H9 (cell line): ENCODE data around the gene C2orf42. TPM values are rescaled to one million over a fixed set of nuclear protein-coding genes. Genes with fewer than 3 reads are reported as not detected.
A peak's percentile ranks its signal among the peaks of the same experiment; 100 is the strongest.

Experiments used
- DNase-seq: peaks from one replicate; pipeline ENCODE4 v3.0.0-alpha.2; 2017
- H2AFZ ChIP-seq: one replicate; pipeline ENCODE4 v1.6.1; 2013; ENCODE audit warnings: mild to moderate bottlenecking, low read length, control low read depth, moderate library complexity
- H2AK5ac ChIP-seq: 2 replicates; pipeline ENCODE4 v1.6.1; 2013; ENCODE audit warnings: low read length, control low read depth, mixed read lengths; ENCODE audit not compliant: insufficient read length
- H2BK120ac ChIP-seq: one replicate; pipeline ENCODE4 v1.6.1; 2013; ENCODE audit warnings: low read depth, mild to moderate bottlenecking, low read length, control low read depth, inconsistent platforms; ENCODE audit not compliant: poor library complexity, severe bottlenecking
- H2BK12ac ChIP-seq: 2 replicates; pipeline ENCODE4 v1.6.1; 2013; ENCODE audit warnings: low read length, control low read depth, mixed read lengths, low read depth; ENCODE audit not compliant: insufficient read length
- H2BK15ac ChIP-seq: 2 replicates; pipeline ENCODE4 v1.6.1; 2013; ENCODE audit warnings: low read depth, low read length, control low read depth
- H2BK20ac ChIP-seq: one replicate; pipeline ENCODE4 v1.6.1; 2013; ENCODE audit warnings: low read depth, mild to moderate bottlenecking, low read length, control low read depth, inconsistent platforms; ENCODE audit not compliant: poor library complexity, severe bottlenecking
- H2BK5ac ChIP-seq: 2 replicates; pipeline ENCODE4 v1.6.1; 2013; ENCODE audit warnings: low read length, control low read depth, mixed read lengths; ENCODE audit not compliant: insufficient read length
- H3K14ac ChIP-seq: 2 replicates; pipeline ENCODE4 v1.6.1; 2013; ENCODE audit warnings: low read length, control low read depth; ENCODE audit not compliant: insufficient read depth
- H3K18ac ChIP-seq: 2 replicates; pipeline ENCODE4 v1.6.1; 2013; ENCODE audit warnings: low read depth, mild to moderate bottlenecking, mixed read lengths, low read length, control low read depth; ENCODE audit not compliant: insufficient read length
- H3K23ac ChIP-seq: 2 replicates; pipeline ENCODE4 v1.6.1; 2013; ENCODE audit warnings: low read length, control low read depth, mixed read lengths, low read depth; ENCODE audit not compliant: insufficient read length
- H3K23me2 ChIP-seq: 2 replicates; pipeline ENCODE4 v1.6.1; 2013; ENCODE audit warnings: low read depth, mild to moderate bottlenecking, mixed read lengths, low read length, control low read depth; ENCODE audit not compliant: insufficient read length, poor library complexity, severe bottlenecking
- H3K27ac ChIP-seq: 2 replicates; pipeline ENCODE4 v1.5.1; 2013; ENCODE audit warnings: low read length, control low read depth, mixed read lengths, low read depth; ENCODE audit not compliant: insufficient read length
- H3K27me3 ChIP-seq: 2 replicates; pipeline ENCODE4 v1.6.1; 2013; ENCODE audit warnings: low read length, control low read depth, inconsistent platforms; ENCODE audit not compliant: insufficient read depth
- H3K4ac ChIP-seq: 2 replicates; pipeline ENCODE4 v1.6.1; 2013; ENCODE audit warnings: low read depth, mild to moderate bottlenecking, control low read depth, inconsistent platforms, low read length, moderate library complexity
- H3K4me1 ChIP-seq: 2 replicates; pipeline ENCODE4 v1.6.1; 2013; ENCODE audit warnings: low read length, control low read depth, inconsistent platforms; ENCODE audit not compliant: insufficient read depth
- H3K4me2 ChIP-seq: 2 replicates; pipeline ENCODE4 v1.6.1; 2013; ENCODE audit warnings: low read length, control low read depth, mixed read lengths; ENCODE audit not compliant: insufficient read length, insufficient read depth
- H3K56ac ChIP-seq: 2 replicates; pipeline ENCODE4 v1.6.1; 2013; ENCODE audit warnings: low read depth, mild to moderate bottlenecking, mixed read lengths, low read length, control low read depth; ENCODE audit not compliant: insufficient read length
- H3K79me1 ChIP-seq: 2 replicates; pipeline ENCODE4 v1.6.1; 2013; ENCODE audit warnings: low read depth, mild to moderate bottlenecking, moderate library complexity, low read length, control low read depth, inconsistent platforms; ENCODE audit not compliant: insufficient read depth, poor library complexity, severe bottlenecking
- H3K79me2 ChIP-seq: 2 replicates; pipeline ENCODE4 v1.6.1; 2013; ENCODE audit warnings: low read length, control low read depth, inconsistent platforms; ENCODE audit not compliant: insufficient read depth
- H3K9ac ChIP-seq: 2 replicates; pipeline ENCODE4 v1.6.1; 2013; ENCODE audit warnings: low read length, control low read depth, mixed read lengths; ENCODE audit not compliant: insufficient read length; ENCODE audit errors: extremely low read depth
- H3K9me3 ChIP-seq: one replicate; pipeline ENCODE4 v1.6.1; 2013; ENCODE audit warnings: low read depth, low read length, inconsistent platforms; ENCODE audit not compliant: control insufficient read depth
- H3T11ph ChIP-seq: one replicate; pipeline ENCODE4 v1.6.1; 2013; ENCODE audit warnings: mild to moderate bottlenecking, low read length, control low read depth, inconsistent platforms
- H4K20me1 ChIP-seq: one replicate; pipeline ENCODE4 v1.6.1; 2013; ENCODE audit not compliant: control insufficient read depth, insufficient read length, insufficient read depth
- H4K5ac ChIP-seq: 2 replicates; pipeline ENCODE4 v1.6.1; 2013; ENCODE audit warnings: low read depth, mild to moderate bottlenecking, mixed read lengths, low read length, control low read depth; ENCODE audit not compliant: insufficient read length
- H4K8ac ChIP-seq: replicated peaks from 2 replicates; pipeline ENCODE4 v1.6.1; 2013; ENCODE audit warnings: low read length, control low read depth, mixed read lengths, low read depth; ENCODE audit not compliant: insufficient read length
- H4K91ac ChIP-seq: 2 replicates; pipeline ENCODE4 v1.6.1; 2013; ENCODE audit warnings: low read depth, mild to moderate bottlenecking, moderate library complexity, mixed read lengths, low read length, control low read depth; ENCODE audit not compliant: insufficient read length
- H3K27ac Mint-ChIP-seq, 3 experiments: 2 replicates in 2 of 3; 3 replicates in 1 of 3; pipeline ENCODE4 v1.8.0; 2020 to 2021; ENCODE audit warnings: mixed read lengths in 3 of 3, mild to moderate bottlenecking in 1 of 3, moderate library complexity in 1 of 3
- H3K27me3 Mint-ChIP-seq: 2 replicates; pipeline ENCODE4 v1.8.0; 2021; ENCODE audit warnings: low read depth, mild to moderate bottlenecking, moderate library complexity, mixed read lengths
- H3K36me3 Mint-ChIP-seq, 3 experiments: 2 replicates in 2 of 3; 3 replicates in 1 of 3; pipeline ENCODE4 v1.8.0; 2020 to 2021; ENCODE audit warnings: low read depth in 3 of 3, mixed read lengths in 3 of 3; ENCODE audit not compliant: insufficient read depth in 1 of 3
- H3K4me1 Mint-ChIP-seq, 2 experiments: 2 replicates each; pipeline ENCODE4 v1.8.0; 2020; ENCODE audit warnings: mixed read lengths in 2 of 2
- H3K4me3 Mint-ChIP-seq, 2 experiments: 2 replicates in 1 of 2; 3 replicates in 1 of 2; pipeline ENCODE4 v1.8.0; 2020 to 2021; ENCODE audit warnings: mild to moderate bottlenecking in 2 of 2, mixed read lengths in 2 of 2, moderate library complexity in 1 of 2
- H3K9me3 Mint-ChIP-seq, 2 experiments: 2 replicates in 1 of 2; 3 replicates in 1 of 2; pipeline ENCODE4 v1.8.0; 2020; ENCODE audit warnings: mild to moderate bottlenecking in 2 of 2, mixed read lengths in 2 of 2, moderate library complexity in 1 of 2
- CTCF ChIP-seq: fragments of 200-600 bp; sonication (generic); conservative IDR thresholded peaks from 3 replicates; pipeline ENCODE4 v1.8.0; 2021; ENCODE audit warnings: antibody characterized with exemption, mild to moderate bottlenecking
- WGBS: extraction: QIAGEN DNeasy Blood & Tissue Kit; methylation state at CpG from one replicate; pipeline ENCODE4 v1.1.7; 2013; ENCODE audit warnings: missing lambda C conversion rate, low lambda C conversion rate, mixed read lengths; ENCODE audit not compliant: insufficient read length; ENCODE audit errors: extremely low coverage; 5-methylcytosine and 5-hydroxymethylcytosine counted together
- long read RNA-seq: library from polyadenylated mRNA; unstranded; transcript quantifications from one replicate; pipeline ENCODE4 v2.0.0, GENCODE V29; 2020
- total RNA-seq: library from RNA; stranded (reverse); gene quantifications from 2 replicates; pipeline ENCODE4 v1.2.1, GENCODE V29; 2021

C2orf42 gene
- total RNA-seq, result 14.8 and 19.0 TPM in 2 replicates
- long read RNA-seq, transcript C2orf42-201 (10 exons, 2,581 nt), result major isoform, 32 of 65 reads
- long read RNA-seq, partial matches to known transcripts, result 5 of 65 reads
- long read RNA-seq, other reads (novel, unspliced or antisense), result 28 of 65 reads

DNA sequence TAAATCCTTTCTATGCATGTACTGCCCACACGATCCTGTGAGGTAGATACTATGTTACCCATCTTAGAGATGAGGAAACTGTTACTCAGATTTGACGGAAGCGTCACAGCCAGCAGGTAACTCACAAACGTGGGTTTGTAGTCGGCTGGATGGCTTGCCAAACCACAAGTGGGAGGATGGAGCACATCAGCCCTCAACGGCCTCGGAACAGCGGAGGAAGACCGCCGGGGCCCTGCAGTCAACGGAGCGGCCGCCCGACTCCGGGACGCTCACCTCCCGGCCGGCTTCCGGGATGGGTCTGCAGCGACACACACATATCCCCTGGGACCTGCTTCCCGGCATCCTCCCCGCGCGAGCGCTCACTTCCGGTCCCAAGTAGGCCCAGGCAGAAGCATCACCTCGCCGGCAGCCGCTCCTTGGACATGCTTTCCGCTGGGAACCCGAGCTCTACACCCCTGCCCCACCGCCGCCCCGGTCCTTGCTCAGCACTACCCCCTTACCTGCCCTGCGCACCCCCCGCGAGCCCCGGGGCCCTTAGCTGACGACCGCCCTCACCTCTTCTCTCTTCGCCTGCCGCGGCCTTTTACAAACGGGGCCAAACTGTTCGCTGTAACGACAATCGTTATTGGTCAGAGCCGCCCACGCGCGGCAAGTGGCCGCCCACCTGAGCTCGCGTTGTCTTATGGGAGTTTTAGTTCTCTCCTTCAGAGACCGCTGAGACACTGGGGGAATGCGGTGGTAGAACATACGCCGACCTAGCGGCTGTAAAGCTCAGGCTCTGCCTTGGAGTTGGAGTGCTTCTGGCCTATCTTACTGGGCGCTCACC is at the start of gene C2orf42:
Gene C2orf42, minus strand, starts transcription at position 602 of the 826 bp plus-strand sequence. CDS start 9,034 bp downstream, outside the sequence.
- Mint-ChIP-seq H3K4me1 (peaks cover 9 to 12% of the 10 kb centered on the region in 2 experiments; a peak in 3 of 4 replicates), H3K4me3 (peak within 1 kb of the TSS; percentile 92 to 95), H3K27me3 (no peaks in the 10 kb centered on the region), H3K9me3 (no peaks in the 10 kb centered on the region), H3K36me3 (peaks cover 0 to 5% (median 0%) of the 10 kb centered on the region in 3 experiments; a peak in 1 of 7 replicates), H3K27ac (peak within 1 kb of the TSS; percentile 95 to 99 (median 97))
- Histone ChIP-seq H3K4ac (no peak within 1 kb of the TSS), H3K79me1 (no peaks in the 10 kb centered on the region), H3K56ac (no peak within 1 kb of the TSS), H2AK5ac (no peak within 1 kb of the TSS), H3K14ac (peak within 1 kb of the TSS; percentile 90; the same call in 1 of the 2 replicates), H3K9ac (peak within 1 kb of the TSS; percentile 77), H3K9me3 (no peaks in the 10 kb centered on the region), H2BK20ac (no peak within 1 kb of the TSS), H3K18ac (peak within 1 kb of the TSS; percentile 93), H3K27ac (no peak within 1 kb of the TSS), H4K5ac (no peak within 1 kb of the TSS), H2BK15ac (no peak within 1 kb of the TSS), H3T11ph (no peak within 1 kb of the TSS), H3K23me2 (no peaks in the 10 kb centered on the region), H2BK5ac (no peak within 1 kb of the TSS), H4K91ac (no peak within 1 kb of the TSS), H3K4me1 (no peaks in the 10 kb centered on the region), H3K23ac (no peak within 1 kb of the TSS), H4K20me1 (no peaks in the 10 kb centered on the region), H4K8ac (no peak within 1 kb of the TSS), H3K79me2 (no peaks in the 10 kb centered on the region), H2AFZ (no peak within 1 kb of the TSS), H3K4me2 (peak within 1 kb of the TSS; percentile 63), H2BK120ac (no peak within 1 kb of the TSS), H2BK12ac (no peak within 1 kb of the TSS), H3K27me3 (no peaks in the 10 kb centered on the region)
- TF ChIP-seq CTCF, result peak; percentile 34; the same call in 1 of the 3 replicates
- DNase-seq, result peak; percentile 97
- no CpG with 5 or more reads among the region's 60 CpGs for WGBS
